Stimulated activated CD8-positive, alpha-beta memory T cell treated with anti-CD3 and anti-CD28 coated beads, Interleukin-15, amount 100 ng/mL, for 4 hours (primary cell): Measurements from ENCODE around the gene SLC38A10.

Experiments used
- DNase-seq, 2 donors: peaks; one replicate each; pipeline ENCODE4 v3.0.0-alpha.2; 2020; ENCODE audit warnings: low read depth in 2 of 2

Gene SLC38A10

GRCh38 chr17:81241648-81242420 is 53.3 kb downstream of the SLC38A10 start:
- peak; percentile 25 to 35 for DNase-seq

GRCh38 chr17:81241203-81241602 is 53.9 kb downstream of the SLC38A10 start:
- DNase-seq = no peak

DNA sequence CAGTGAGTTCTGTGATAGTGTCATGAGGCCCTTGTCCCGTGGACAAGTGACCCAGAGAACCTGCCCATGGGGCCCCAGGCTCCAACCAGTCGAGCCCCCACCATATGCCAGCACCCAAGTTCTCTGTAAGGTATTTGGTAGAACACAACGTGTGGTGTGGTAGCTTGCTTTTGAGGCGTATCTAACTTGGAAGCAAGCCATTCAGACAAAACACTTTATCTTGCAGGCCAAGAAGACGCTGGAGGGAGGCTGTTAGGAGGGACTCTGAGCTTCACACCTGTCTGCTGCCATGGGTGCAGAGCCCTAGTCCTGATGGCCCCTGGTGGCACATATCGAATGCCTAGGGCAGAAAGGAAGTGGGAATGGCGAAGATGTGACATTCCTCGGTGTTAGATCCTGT is 54.3 kb downstream of the SLC38A10 start:
- DNase-seq = no peak

- DNase-seq = peak in 1 of 2 donors; percentile 36
Measured at GRCh38 chr17:81239714-81240555, 55.2 kb downstream of the SLC38A10 start.

DNA sequence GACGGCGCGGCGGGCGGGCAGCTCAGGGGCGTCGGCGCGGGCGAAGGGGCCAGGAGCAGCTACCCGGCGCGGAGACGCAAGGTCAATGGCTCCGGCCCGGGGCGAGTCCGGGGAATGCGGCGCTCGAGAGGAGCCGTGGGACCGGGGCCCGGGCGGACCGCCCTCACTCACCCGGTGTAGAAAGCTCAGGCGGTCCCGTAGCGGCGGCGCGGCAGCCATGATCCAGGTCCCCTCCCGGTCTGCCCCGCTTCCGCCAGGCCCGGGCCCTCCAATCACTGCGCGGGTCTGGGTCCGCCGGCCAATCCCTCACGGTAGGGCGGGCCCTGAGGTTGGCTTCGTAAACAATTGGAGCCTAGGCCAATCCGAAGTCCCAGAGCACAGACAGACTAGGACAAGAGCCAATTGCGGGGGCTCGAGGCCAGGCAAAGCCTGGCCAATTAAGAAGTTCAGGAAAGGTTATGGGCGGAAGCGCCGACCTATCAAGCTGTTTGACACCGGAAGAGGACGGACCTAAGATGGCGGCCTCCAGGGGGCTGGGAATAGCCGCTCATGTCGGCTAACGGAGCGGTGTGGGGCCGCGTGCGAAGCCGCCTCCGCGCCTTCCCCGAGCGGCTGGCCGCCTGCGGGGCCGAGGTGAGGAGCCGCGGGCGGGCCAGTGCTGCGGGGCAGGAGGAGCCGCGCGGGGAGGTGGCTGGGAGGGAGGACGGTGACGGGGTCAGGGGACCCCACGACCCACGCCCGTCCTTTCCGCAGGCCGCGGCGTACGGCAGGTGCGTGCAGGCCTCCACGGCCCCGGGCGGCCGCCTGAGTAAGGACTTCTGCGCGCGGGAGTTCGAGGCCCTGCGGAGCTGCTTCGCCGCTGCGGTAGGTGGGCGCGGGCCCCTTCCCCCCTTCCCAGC is 56.0 kb downstream of the SLC38A10 start, which contains the start of the genes NDUFAF8 and TEPSIN:
TSS of gene NDUFAF8 (plus strand) at position 504 of the 899 bp plus-strand sequence. CDS start at position 550, 46 bp downstream.
TSS of gene TEPSIN (minus strand) at position 241 of the 899 bp plus-strand sequence. CDS start at position 219, 22 bp downstream.
- DNase-seq = peak; percentile 90 to 93

GRCh38 chr17:81238490-81238814 is 56.7 kb downstream of the SLC38A10 start:
- DNase-seq = no peak

DNA sequence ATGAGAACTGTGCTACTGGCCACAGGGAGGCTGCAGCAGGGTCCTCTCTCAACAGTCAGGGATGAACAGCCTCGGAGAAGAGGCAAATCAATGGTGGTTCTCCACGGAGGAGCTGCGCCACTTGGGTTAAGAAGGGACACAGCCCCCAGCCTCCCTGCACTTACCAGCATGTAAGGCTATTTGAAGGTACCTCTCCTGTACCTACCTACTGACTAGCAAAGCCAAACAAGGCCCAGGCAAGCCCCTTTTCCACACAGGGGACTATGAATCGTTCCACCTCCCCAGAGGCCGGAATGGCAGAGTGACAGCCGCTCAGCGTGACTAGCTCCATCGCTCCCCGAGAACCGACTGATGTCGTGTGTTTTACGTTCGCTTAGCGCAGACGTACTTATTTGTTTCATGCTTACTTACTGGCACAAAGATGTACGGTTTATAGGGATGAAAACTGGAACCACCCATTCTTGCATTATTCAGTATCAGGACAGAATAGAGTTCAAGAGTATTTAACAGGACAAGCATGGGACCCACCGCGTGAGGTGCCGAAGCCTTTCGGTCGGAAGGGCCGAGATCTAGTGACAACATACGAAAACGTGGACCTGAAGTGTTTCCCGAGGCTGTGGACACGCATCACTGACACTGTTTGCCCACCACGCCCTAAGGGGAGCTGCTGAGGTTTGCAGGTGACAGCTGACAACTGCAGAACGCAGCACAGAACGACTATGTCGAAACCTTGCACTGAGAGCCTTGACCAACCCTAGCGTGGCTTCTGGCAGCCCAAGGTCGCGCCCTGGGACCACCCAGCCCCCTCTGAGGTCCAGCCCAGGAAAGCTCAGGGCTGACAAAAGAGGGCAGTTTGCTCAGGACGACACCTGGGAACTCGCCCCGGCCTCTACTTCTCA is 57.3 kb downstream of the SLC38A10 start:
- DNase-seq = no peak

DNA sequence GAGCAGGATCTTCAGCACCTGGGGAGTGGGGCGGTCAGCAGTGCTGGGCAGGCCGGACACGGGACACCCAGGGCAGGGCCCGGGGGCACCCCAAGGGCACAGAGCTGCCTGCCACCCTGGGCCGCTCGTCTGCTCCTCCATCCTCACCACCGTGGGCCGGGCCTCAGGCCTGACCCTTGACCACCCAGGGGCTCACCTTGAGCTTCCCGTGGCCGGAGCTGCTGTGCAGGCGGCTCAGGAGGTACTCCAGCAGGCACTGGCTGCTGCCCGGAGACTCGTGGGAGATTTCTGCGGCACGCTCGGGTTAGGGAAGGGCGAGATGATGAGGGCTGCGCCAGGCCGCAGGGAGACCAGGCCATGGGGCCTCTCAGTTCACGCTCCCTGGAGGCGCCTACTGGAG is 58.3 kb downstream of the SLC38A10 start:
- no peak for DNase-seq

DNA sequence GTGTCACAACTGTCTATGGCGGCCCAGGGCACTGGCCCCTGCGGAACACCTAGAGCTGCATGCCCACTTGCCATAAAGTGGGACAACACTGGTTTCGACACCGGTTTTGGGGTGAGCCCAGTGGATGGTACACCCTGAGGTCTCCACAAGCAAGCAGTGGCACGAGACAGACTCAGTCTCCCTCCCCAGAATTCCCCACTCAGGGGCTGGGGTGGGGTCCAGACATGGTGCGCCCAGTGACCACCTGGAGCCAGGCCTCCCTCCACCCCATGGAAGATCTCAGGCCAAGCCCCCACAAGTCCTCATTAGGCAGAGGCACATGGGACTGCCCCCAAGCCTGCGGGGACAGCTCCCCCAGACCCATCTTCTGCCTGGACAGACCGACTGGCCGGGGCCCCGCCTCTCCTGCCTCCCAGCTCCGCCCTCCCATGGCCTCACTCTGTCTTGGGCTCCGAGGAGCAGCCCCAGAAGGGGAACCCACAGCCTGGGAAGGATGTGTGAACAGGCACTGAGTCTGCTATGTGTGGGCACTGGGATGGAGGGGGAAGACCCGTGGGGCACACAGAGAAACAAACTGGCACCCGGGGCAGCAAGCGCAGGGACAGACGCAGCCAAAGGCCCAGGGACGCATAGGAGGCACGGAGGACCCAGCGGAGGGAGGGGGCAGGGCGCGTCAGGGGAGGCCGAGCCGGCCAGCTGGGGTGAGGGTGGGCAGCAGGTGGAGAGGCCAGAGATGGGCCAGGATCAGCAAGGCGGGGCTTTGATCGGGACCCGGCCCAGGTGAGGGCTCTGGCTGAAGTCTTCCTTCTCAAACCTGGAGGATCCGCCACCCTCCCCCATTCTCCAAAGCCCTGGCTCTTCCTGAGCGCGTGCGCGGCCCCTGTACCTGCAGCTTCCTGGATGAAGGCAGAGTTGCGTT is 59.0 kb downstream of the SLC38A10 start:
- no peak for DNase-seq

GRCh38 chr17:81234940-81235821 is 59.9 kb downstream of the SLC38A10 start:
- no peak for DNase-seq

- no peak for DNase-seq
Measured at GRCh38 chr17:81234506-81234855, 60.6 kb downstream of the SLC38A10 start.

DNA sequence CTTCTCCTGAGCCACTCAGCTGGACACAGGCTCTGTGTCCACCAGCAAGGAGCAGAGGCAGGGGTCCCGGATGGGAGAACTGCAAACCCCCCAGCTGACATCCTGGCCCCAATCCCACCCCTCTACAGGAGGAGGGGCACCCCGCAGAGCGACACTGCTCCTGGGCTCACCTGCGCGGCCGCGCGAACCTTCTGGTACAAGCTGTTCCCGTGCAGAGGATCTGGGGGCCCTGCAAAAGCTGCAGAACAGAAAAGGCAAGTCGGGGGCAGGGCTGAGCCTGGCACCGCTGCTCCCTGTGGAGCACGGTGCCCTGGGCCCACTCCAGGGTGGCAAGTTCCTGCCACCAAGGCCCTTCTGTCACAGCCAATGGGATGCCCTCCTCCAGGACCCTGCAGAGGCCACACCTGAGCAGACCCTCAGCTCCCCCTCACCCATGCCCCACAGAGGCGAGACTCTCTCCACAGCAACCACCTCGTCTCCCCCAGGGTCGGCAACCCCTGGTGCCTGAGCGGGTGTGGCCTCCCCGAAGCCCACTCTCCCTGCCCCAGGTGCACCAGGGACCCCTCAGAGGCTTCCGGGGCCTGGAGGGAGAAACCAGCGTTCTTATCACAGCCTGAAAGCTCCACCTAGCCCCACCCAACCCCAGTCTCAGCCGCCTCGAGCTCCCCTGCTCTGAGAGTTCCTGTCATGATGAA is 61.1 kb downstream of the SLC38A10 start:
- no peak for DNase-seq

- no peak for DNase-seq
Measured at GRCh38 chr17:81233316-81233715, 61.8 kb downstream of the SLC38A10 start.

DNA sequence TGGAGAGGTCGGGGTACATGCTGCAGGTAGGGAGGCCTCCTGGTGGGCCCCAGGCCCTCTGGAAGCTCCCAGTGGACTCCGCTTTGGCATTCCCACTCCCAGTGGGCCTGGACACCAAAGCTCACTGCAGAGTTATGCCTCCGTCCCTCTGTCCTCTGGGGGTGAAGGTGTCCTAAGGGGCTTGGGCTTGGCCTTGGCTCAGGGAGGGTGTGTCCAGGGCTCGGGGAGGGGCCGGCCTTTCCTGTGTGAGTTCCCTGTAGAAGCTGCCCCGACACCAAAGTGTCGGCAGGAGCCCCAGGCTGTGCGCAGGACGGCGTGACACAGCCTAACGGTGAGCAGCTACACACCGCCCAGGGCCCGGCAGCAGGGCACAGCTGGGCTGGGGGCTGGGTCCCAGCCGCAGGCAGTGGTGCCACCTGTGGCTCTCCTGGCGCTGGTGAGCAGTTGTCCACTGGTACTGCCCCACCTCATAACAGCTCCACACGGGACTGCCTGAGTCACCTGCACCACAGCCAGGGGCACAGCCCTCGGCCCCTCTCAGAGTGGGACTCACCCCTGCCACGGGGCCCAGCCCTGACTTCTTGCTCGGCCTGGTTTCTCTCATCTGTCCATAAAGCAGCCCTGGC is 62.4 kb downstream of the SLC38A10 start:
- no peak for DNase-seq

DNA sequence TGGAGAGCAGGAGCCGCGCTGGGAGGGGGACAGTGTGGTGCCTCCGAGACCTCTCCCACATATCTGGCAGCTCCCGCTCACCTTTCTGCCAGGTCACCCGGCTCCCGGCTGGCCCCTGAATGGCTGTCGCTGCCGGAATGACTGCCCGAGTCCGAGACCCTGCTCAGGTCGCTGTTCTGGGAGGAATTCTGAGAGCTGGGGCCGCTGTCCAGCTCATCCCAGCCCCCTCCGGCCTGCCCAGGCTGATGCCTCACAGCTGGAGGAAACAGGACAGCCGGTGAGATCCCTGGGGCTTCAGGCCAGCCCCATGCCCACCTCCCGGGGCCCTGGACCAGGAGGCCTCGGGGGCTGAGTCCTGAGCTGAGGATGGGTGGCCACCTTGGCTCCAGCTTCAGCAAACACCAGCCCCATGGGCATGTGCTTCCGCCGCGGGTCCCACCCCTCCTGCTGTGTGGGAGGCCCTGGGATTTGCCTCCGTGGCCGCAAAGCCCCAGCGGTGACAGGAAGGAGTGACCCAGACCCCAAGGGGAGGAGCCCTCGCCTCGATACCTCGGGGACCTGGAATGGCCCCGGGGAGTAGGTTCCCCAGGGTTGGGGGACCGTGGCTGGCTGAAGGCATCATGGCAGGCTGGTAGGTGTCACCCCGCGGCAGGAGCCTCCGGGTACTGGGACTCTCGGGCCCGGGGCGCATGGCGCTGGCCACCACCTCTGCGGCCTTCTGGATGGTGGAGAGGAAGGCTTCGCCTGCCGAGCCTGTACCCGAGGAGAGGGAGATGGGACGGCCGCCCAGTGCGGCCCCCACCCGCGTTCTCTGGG is 63.1 kb downstream of the SLC38A10 start:
- no peak for DNase-seq

DNA sequence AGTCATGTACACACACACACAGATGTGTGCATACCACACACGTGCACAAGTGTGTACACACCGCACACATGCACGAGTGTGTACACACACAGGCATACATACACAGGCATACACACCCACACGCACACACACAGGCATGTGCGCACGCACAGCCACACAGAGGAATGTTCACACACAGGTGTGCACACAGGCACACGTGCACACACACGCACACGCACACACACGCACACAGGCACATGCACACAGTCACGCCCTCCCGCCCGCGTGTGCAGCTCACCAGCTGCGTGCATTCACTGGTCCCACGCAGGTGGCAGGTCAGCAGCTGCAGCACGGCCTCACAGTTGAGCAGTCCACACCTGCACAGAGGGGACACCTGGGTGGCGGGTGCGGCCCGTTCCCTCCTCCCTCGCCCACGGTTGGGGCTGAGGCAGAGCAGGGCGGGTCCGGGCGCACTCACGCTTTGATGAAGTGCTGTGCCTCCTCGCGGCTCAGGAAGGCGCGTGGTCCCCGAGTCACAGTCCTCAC is 63.9 kb downstream of the SLC38A10 start:
- DNase-seq = no peak
